Measurements from ENCODE around the gene TTC7B.

Gene TTC7B

DNA sequence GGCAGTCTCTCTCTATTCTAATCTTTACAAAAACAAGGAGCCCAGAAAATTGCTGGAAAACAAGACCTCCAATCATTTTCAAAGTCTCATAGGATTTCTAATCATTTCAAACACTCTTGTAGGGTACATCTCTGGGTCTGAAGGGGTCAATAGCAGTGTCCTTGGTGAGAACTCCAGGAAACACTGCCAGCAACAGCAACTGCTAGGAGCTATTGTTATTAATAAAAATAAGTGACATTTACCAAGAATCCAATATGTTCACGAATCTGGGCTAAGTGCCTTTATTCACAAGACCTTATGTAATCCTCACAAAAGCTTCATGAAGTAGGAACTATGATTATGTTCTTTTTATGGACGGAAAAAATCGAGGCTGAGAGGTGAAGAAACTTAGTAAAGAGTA lies 72.8 kb downstream of the TTC7B start:
- Histone ChIP-seq H3K4me3 (ENCODE audit: low read length) (no peak overlapping the region), H3K27me3 (ENCODE audit: control insufficient read depth, insufficient read depth, low read length) (no peaks in the 10 kb centered on the region), H3K9ac (ENCODE audit: low read length) (no peak overlapping the region)

GRCh38 chr14:90742729-90743128 lies 73.5 kb downstream of the TTC7B start:
- no peak overlapping the region for H3K4me3 ChIP-seq (ENCODE audit: low read length)
- H3K27ac ChIP-seq (ENCODE audit: low read length), result no peak overlapping the region
- no peak overlapping the region for H3K9ac ChIP-seq (ENCODE audit: low read length)
- H3K27me3 ChIP-seq (ENCODE audit: control insufficient read depth, insufficient read depth, low read length), result no peaks in the 10 kb centered on the region
- no peaks in the 10 kb centered on the region for H3K4me1 ChIP-seq (ENCODE audit: control insufficient read depth, low read depth, low read length)
- no peaks in the 10 kb centered on the region for H3K9me3 ChIP-seq (ENCODE audit: control insufficient read depth, low read depth, low read length)
- H3K36me3 ChIP-seq (ENCODE audit: control insufficient read depth, low read depth, low read length), result no peaks in the 10 kb centered on the region

More for the DNA sequence above, 72.8 kb downstream of the TTC7B start:
- no peak overlapping the region for H3K27ac ChIP-seq (ENCODE audit: low read length)
- no peaks in the 10 kb centered on the region for H3K9me3 ChIP-seq (ENCODE audit: control insufficient read depth, low read depth, low read length)
- H3K4me1 ChIP-seq (ENCODE audit: control insufficient read depth, low read depth, low read length), result no peaks in the 10 kb centered on the region
- H3K36me3 ChIP-seq (ENCODE audit: control insufficient read depth, low read depth, low read length), result no peaks in the 10 kb centered on the region

DNA sequence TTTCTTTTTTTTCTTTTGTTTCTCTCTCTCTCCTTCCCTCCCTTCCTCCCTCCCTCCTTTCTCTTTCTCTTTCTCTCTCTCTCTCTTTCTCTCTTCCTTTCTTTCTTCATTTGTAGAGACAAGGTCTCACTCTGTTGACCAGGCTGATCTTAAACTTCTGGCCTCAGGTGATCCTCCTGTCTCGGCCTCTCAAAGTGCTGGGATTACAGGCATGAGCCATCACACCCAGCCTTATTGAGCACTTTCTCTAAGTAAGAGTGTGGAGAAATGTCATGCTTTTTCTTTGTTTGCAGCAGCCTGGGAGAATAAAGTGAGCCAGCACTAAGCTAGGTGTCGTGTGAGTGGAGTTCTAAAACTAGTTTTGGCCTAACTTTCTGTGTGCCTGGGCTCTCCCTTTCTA lies 74.0 kb downstream of the TTC7B start:
- H3K36me3 ChIP-seq (ENCODE audit: control insufficient read depth, low read depth, low read length), result no peaks in the 10 kb centered on the region
- H3K4me1 ChIP-seq (ENCODE audit: control insufficient read depth, low read depth, low read length), result no peaks in the 10 kb centered on the region
- no peak overlapping the region for H3K9ac ChIP-seq (ENCODE audit: low read length)
- H3K27ac ChIP-seq (ENCODE audit: low read length), result no peak overlapping the region
- H3K9me3 ChIP-seq (ENCODE audit: control insufficient read depth, low read depth, low read length), result no peaks in the 10 kb centered on the region
- H3K27me3 ChIP-seq (ENCODE audit: control insufficient read depth, insufficient read depth, low read length), result no peaks in the 10 kb centered on the region
- H3K4me3 ChIP-seq (ENCODE audit: low read length), result no peak overlapping the region

DNA sequence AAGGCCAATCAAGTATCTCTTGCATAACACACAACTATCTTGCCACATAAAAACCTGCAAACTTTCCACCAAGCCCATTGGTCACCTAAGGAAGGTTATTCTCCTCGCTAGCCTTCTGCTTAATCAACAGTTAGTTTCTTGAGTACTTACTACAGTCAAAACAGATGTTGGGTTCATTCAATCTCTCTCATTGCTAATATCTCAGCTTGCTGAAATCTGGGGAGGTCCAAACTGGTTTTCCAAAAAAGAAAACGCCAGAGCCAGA lies 74.6 kb downstream of the TTC7B start:
- no peak overlapping the region for H3K27ac ChIP-seq (ENCODE audit: low read length)
- H3K9ac ChIP-seq (ENCODE audit: low read length), result no peak overlapping the region
- H3K4me1 ChIP-seq (ENCODE audit: control insufficient read depth, low read depth, low read length), result no peaks in the 10 kb centered on the region
- no peaks in the 10 kb centered on the region for H3K36me3 ChIP-seq (ENCODE audit: control insufficient read depth, low read depth, low read length)
- no peaks in the 10 kb centered on the region for H3K27me3 ChIP-seq (ENCODE audit: control insufficient read depth, insufficient read depth, low read length)
- H3K9me3 ChIP-seq (ENCODE audit: control insufficient read depth, low read depth, low read length), result no peaks in the 10 kb centered on the region
- no peak overlapping the region for H3K4me3 ChIP-seq (ENCODE audit: low read length)

DNA sequence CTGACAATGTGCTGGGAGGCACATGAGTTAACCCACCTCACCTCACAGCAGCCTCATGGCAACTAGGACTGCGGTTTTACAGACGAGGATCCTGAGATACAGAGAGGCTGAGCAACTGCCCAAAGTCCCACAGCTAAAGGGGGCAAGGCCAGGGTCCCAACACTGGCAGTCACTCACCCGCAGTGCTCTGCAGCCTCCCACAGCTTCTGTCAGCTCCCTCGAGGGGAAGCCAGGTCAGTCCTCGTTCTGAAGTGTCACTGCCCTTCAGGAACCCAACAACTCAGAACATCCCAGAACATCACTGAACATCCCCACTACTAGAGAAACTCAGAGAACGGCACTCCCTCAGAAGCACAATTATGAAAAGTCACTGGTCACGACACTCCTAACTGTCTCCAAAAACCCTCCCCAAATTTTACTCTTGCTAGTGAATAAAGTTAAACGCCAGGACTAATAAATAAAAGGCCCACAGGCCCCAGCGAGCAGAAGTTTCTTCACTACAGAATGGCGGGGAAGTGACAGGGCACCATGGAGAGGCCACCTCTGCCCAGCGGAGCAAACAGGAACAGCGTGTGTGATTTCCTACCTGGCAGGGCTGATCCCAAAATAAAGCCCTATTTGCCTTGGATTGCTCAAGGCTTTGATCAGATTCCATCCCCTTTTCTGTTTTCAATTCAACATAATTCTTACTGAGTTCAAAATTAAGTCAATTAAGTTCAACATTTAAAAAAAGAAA lies 75.1 kb downstream of the TTC7B start:
- Histone ChIP-seq H3K9me3 (ENCODE audit: control insufficient read depth, low read depth, low read length) (no peaks in the 10 kb centered on the region), H3K36me3 (ENCODE audit: control insufficient read depth, low read depth, low read length) (no peaks in the 10 kb centered on the region), H3K27ac (ENCODE audit: low read length) (no peak overlapping the region), H3K9ac (ENCODE audit: low read length) (no peak overlapping the region), H3K4me3 (ENCODE audit: low read length) (no peak overlapping the region), H3K27me3 (ENCODE audit: control insufficient read depth, insufficient read depth, low read length) (no peaks in the 10 kb centered on the region), H3K4me1 (ENCODE audit: control insufficient read depth, low read depth, low read length) (no peaks in the 10 kb centered on the region)

- Histone ChIP-seq H3K9me3 (ENCODE audit: control insufficient read depth, low read depth, low read length) (no peaks in the 10 kb centered on the region), H3K36me3 (ENCODE audit: control insufficient read depth, low read depth, low read length) (no peaks in the 10 kb centered on the region), H3K4me1 (ENCODE audit: control insufficient read depth, low read depth, low read length) (no peaks in the 10 kb centered on the region), H3K27ac (ENCODE audit: low read length) (no peak overlapping the region), H3K27me3 (ENCODE audit: control insufficient read depth, insufficient read depth, low read length) (no peaks in the 10 kb centered on the region), H3K9ac (ENCODE audit: low read length) (no peak overlapping the region), H3K4me3 (ENCODE audit: low read length) (no peak overlapping the region)
These were observed 76.1 kb downstream of the TTC7B start for GRCh38 chr14:90740081-90740480.

- Histone ChIP-seq H3K27me3 (ENCODE audit: control insufficient read depth, insufficient read depth, low read length) (no peaks in the 10 kb centered on the region), H3K4me3 (ENCODE audit: low read length) (no peak overlapping the region), H3K9ac (ENCODE audit: low read length) (no peak overlapping the region), H3K27ac (ENCODE audit: low read length) (no peak overlapping the region), H3K36me3 (ENCODE audit: control insufficient read depth, low read depth, low read length) (no peaks in the 10 kb centered on the region), H3K4me1 (ENCODE audit: control insufficient read depth, low read depth, low read length) (no peaks in the 10 kb centered on the region), H3K9me3 (ENCODE audit: control insufficient read depth, low read depth, low read length) (no peaks in the 10 kb centered on the region)
These were observed 76.7 kb downstream of the TTC7B start for GRCh38 chr14:90739318-90740068.

GRCh38 chr14:90733139-90733808 lies 83.0 kb downstream of the TTC7B start:
- Histone ChIP-seq H3K9me3 (ENCODE audit: control insufficient read depth, low read depth, low read length) (no peaks in the 10 kb centered on the region), H3K4me3 (ENCODE audit: low read length) (no peak overlapping the region), H3K27ac (ENCODE audit: low read length) (no peak overlapping the region), H3K27me3 (ENCODE audit: control insufficient read depth, insufficient read depth, low read length) (no peaks in the 10 kb centered on the region), H3K4me1 (ENCODE audit: control insufficient read depth, low read depth, low read length) (no peaks in the 10 kb centered on the region), H3K9ac (ENCODE audit: low read length) (no peak overlapping the region), H3K36me3 (ENCODE audit: control insufficient read depth, low read depth, low read length) (no peaks in the 10 kb centered on the region)

DNA sequence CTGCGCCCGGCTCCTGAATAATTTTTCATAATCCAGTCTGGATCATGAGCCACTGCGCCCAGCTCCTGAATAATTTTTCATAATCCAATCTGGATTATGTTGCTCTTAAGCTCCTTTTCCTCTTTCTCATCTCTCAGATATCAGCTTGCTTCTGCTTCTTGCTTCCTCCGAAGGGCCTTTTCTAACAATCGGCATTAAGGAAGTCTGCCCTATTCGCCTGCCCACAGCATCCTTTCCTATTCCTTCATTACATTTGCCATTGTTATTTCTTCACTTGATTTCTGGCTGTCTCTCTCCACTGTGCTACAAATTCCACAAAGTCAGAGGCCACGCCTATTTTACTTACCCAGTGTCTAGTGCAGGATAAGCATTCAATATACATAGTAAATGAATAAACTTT lies 83.5 kb downstream of the TTC7B start:
- no peak overlapping the region for H3K9ac ChIP-seq (ENCODE audit: low read length)
- H3K27me3 ChIP-seq (ENCODE audit: control insufficient read depth, insufficient read depth, low read length), result no peaks in the 10 kb centered on the region
- H3K36me3 ChIP-seq (ENCODE audit: control insufficient read depth, low read depth, low read length), result no peaks in the 10 kb centered on the region
- no peak overlapping the region for H3K27ac ChIP-seq (ENCODE audit: low read length)
- H3K4me1 ChIP-seq (ENCODE audit: control insufficient read depth, low read depth, low read length), result no peaks in the 10 kb centered on the region
- H3K9me3 ChIP-seq (ENCODE audit: control insufficient read depth, low read depth, low read length), result no peaks in the 10 kb centered on the region
- H3K4me3 ChIP-seq (ENCODE audit: low read length), result no peak overlapping the region

DNA sequence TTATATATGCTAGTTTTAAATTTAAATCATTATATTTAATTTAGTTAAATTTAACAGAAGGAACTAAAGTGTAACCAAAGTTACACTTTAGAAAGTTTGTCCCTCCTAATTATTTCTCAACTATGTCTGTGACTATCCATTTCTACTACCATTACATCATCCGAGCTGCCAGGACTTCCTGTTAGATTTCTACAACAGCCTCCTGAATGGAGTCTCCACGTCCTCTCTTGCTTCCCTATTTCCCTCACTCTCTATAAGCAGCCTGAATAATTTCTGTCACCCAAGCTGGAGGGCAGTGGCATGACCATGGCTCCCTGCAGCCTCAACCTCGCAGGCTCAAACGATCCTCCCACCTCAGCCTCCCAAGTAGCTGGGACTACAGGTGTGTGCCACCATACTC lies 84.1 kb downstream of the TTC7B start:
- Histone ChIP-seq H3K4me3 (ENCODE audit: low read length) (no peak overlapping the region), H3K4me1 (ENCODE audit: control insufficient read depth, low read depth, low read length) (no peaks in the 10 kb centered on the region), H3K27me3 (ENCODE audit: control insufficient read depth, insufficient read depth, low read length) (no peaks in the 10 kb centered on the region), H3K9ac (ENCODE audit: low read length) (no peak overlapping the region), H3K9me3 (ENCODE audit: control insufficient read depth, low read depth, low read length) (no peaks in the 10 kb centered on the region), H3K27ac (ENCODE audit: low read length) (no peak overlapping the region), H3K36me3 (ENCODE audit: control insufficient read depth, low read depth, low read length) (no peaks in the 10 kb centered on the region)

GRCh38 chr14:90731487-90731886 lies 84.7 kb downstream of the TTC7B start:
- no peak overlapping the region for H3K4me3 ChIP-seq (ENCODE audit: low read length)
- no peaks in the 10 kb centered on the region for H3K4me1 ChIP-seq (ENCODE audit: control insufficient read depth, low read depth, low read length)
- no peaks in the 10 kb centered on the region for H3K9me3 ChIP-seq (ENCODE audit: control insufficient read depth, low read depth, low read length)
- no peak overlapping the region for H3K9ac ChIP-seq (ENCODE audit: low read length)
- H3K27ac ChIP-seq (ENCODE audit: low read length), result no peak overlapping the region
- H3K27me3 ChIP-seq (ENCODE audit: control insufficient read depth, insufficient read depth, low read length), result no peaks in the 10 kb centered on the region
- no peaks in the 10 kb centered on the region for H3K36me3 ChIP-seq (ENCODE audit: control insufficient read depth, low read depth, low read length)
